LNCAP (cell line): ENCODE results near the gene SYCP3.

Source experiments
- CTCF ChIP-seq: fragments of 450-650 bp; IDR thresholded peaks from 2 replicates; pipeline ENCODE4 v1.5.1; 2017; ENCODE audit warnings: mild to moderate bottlenecking

Gene SYCP3

GRCh38 chr12:101727098-101727497 lies 12.2 kb downstream of the SYCP3 start:
- TF ChIP-seq CTCF: no peak

GRCh38 chr12:101722392-101722791 lies 16.9 kb downstream of the SYCP3 start:
- no peak for TF ChIP-seq CTCF

- no peak for TF ChIP-seq CTCF
Observed at GRCh38 chr12:101720118-101720517, 19.1 kb downstream of the SYCP3 start.

- no peak for TF ChIP-seq CTCF
Observed at GRCh38 chr12:101719566-101719965, 19.7 kb downstream of the SYCP3 start.

GRCh38 chr12:101714877-101715444 lies 24.3 kb downstream of the SYCP3 start:
- TF ChIP-seq CTCF: no peak

GRCh38 chr12:101713930-101714329 lies 25.3 kb downstream of the SYCP3 start:
- TF ChIP-seq CTCF: no peak

- TF ChIP-seq CTCF: no peak
Observed at GRCh38 chr12:101713059-101713682, 26.1 kb downstream of the SYCP3 start.

GRCh38 chr12:101710288-101710687 lies 29.0 kb downstream of the SYCP3 start:
- no peak for TF ChIP-seq CTCF
